Gastrocnemius medialis (tissue), 4 donors: ENCODE measurements around the gene OTUD4.

Source experiments
- CTCF ChIP-seq, 5 experiments: fragments of 450-650 bp in 3 of 5; fragments of 200-600 bp in 2 of 5; sonication (generic) in 2 of 5; IDR thresholded peaks in 4 of 5; conservative IDR thresholded peaks in 1 of 5; 1 replicate in 4 of 5; 2 replicates in 1 of 5; pipeline ENCODE4 v1.5.1; 2016 to 2019; ENCODE audit warnings: antibody characterized with exemption in 5 of 5, mild to moderate bottlenecking in 3 of 5, moderate library complexity in 3 of 5
- POLR2A ChIP-seq, 2 donors: fragments of 450-650 bp; IDR thresholded peaks; one replicate each; pipeline ENCODE4 v1.6.1; 2017; ENCODE audit warnings: antibody characterized with exemption in 2 of 2, mild to moderate bottlenecking in 2 of 2, moderate library complexity in 2 of 2

GRCh38 chr4:145177511-145177905 lies 2.9 kb downstream of the OTUD4 start:
- no peak for TF ChIP-seq CTCF (IDR thresholded peaks at IDR 0.05 in 4 of 5, conservative IDR thresholded peaks at IDR 0.05 in 1 of 5)
- no peak for TF ChIP-seq POLR2A (IDR thresholded peaks at IDR 0.05)
